Muscle of back (tissue), 10 donors: ENCODE measurements around the gene CPHXL2. TPM values are rescaled to one million over a fixed set of nuclear protein-coding genes. Genes with fewer than 3 reads are reported as not detected.

Source experiments
- polyA plus RNA-seq, 10 donors: library from polyadenylated mRNA; unstranded; fragments of 120-200 nt; gene quantifications; one replicate each; pipeline ENCODE4 v1.2.1, GENCODE V29; 2013; ENCODE audit not compliant: insufficient read length in 10 of 10

CPHXL2 gene
- polyA plus RNA-seq, 10 donors: 0.11 to 0.31 TPM; not detected in 8

Other genes starting within 250 kb of the CPHXL2 start
- 100 to 1,000 TPM in 1 of 10 donors, 10 to 100 TPM in 9; 70.9 to 125 (median 91.4) TPM for gene CFDP1, start 243.5 kb downstream of the CPHXL2 start, polyA plus RNA-seq
- gene TMEM170A, start 212.3 kb downstream of the CPHXL2 start, polyA plus RNA-seq: 10 to 100 TPM; 12.0 to 24.5 (median 19.6) TPM
- 1 to 10 TPM; 1.0 to 5.5 (median 3.0) TPM for gene CHST6, start 181.6 kb downstream of the CPHXL2 start, polyA plus RNA-seq
- gene CHST5, start 140.9 kb downstream of the CPHXL2 start, polyA plus RNA-seq: under 1 TPM in 8 of 10 donors, not detected in 2; 0.05 to 0.43 (median 0.13) TPM
- 1 to 10 TPM; 5.3 to 9.6 (median 8.3) TPM for gene TMEM231, start 120.8 kb downstream of the CPHXL2 start, polyA plus RNA-seq
- gene GABARAPL2, start 110.6 kb downstream of the CPHXL2 start, polyA plus RNA-seq: 100 to 1,000 TPM; 122 to 148 (median 134) TPM
- gene ADAT1, start 53.7 kb downstream of the CPHXL2 start, polyA plus RNA-seq: 10 to 100 TPM; 22.8 to 46.2 (median 32.4) TPM
- 100 to 1,000 TPM; 108 to 136 (median 128) TPM for gene KARS1, start 29.3 kb downstream of the CPHXL2 start, polyA plus RNA-seq
- 10 to 100 TPM; 55.4 to 71.4 (median 63.1) TPM for gene TERF2IP, start 29.2 kb downstream of the CPHXL2 start, polyA plus RNA-seq
- not detected for gene DUXB, start 24.5 kb upstream of the CPHXL2 start, polyA plus RNA-seq
- gene CPHXL, start 49.5 kb upstream of the CPHXL2 start, polyA plus RNA-seq: not detected